HG03196 (cell line): Measurements from ENCODE around the gene KAZN.

ENCODE experiments used
- ATAC-seq: cut with Tn5 transposase; IDR thresholded peaks from one replicate; pipeline ENCODE4 v1.9.1; 2021; ENCODE audit not compliant: unreplicated experiment

KAZN gene

GRCh38 chr1:14612256-14612655, 13.8 kb downstream of the KAZN start:
- ATAC-seq = no peak

- no peak for ATAC-seq
These were observed 15.4 kb downstream of the KAZN start for GRCh38 chr1:14613926-14614325.

GRCh38 chr1:14614341-14614740, 15.9 kb downstream of the KAZN start:
- no peak for ATAC-seq

- no peak for ATAC-seq
These were observed 17.2 kb downstream of the KAZN start for GRCh38 chr1:14615549-14616218.

DNA sequence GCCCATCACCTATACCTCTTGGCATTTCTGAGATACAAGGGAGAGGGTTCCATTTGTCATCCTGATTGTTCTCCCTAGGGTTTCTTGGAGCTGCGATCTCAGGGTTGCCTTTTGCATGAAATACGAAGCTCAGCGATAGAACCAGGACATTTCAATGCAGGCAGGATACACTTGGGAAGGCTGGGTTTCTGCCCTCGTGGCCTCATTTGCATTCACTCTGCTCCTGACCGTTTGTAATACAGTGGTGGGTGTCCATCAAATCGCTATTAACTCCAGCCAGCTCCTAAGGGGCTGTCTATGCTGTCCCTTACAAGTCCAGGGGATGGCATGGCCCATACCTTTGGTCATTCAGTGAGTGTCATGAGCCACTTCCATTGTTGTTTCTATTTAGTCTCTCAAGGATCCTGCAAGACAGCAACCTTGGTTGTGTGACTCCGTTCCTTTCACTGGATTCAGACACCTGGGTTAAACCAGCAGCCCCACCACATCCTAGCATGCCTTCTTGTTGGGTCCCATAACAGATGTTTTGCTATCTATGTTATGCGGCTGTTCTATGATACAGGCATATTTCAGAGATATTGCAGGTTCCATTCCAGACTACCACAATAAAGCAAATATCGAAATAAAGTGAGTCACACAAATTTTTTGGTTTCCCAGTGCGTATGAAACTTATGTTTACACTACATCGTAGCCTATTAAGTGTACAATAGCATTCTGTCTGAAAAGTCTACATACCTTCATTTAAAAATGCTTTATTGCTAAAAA, 18.3 kb downstream of the KAZN start:
- ATAC-seq = no peak

DNA sequence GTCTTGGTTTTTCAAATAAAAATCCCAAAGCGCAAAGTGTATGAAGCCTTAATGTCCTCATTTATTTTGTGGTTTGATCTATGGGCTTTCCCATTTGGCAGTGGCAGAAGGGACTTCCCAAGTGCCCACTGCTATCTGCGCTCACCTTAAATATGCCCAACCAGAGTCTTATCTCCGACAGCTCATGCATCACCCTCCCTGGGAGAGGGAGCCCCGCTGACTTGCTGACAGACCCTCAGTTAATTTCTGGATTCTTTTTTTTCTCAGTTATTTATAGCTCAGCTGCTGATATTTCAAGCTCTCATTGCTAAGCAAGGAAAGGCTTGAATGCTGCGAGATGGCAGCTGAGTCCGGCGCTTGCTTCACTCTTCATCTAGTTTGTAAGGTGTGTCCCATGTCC, 19.3 kb downstream of the KAZN start:
- no peak for ATAC-seq

- ATAC-seq = no peak
These were observed 22.5 kb downstream of the KAZN start for GRCh38 chr1:14620941-14621340.

DNA sequence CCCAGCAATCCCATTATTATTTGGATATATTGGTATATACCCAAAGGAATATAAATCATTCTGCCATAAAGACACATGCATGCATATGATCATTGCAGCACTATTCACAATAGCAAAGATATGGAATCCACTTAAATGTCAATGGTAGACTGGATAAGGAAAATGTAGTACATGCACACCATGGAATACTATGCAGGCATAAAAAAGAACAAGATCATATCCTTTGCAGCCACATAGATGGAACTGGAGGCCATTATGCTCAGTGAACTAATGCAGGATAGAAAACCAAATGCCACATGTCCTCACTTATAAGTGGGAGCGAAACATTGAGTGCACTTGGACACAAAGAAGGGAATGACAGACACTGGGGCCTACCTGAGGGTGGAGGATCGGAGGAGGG, 24.6 kb downstream of the KAZN start:
- ATAC-seq = no peak

- no peak for ATAC-seq
These were observed 26.5 kb downstream of the KAZN start for GRCh38 chr1:14624941-14625340.

DNA sequence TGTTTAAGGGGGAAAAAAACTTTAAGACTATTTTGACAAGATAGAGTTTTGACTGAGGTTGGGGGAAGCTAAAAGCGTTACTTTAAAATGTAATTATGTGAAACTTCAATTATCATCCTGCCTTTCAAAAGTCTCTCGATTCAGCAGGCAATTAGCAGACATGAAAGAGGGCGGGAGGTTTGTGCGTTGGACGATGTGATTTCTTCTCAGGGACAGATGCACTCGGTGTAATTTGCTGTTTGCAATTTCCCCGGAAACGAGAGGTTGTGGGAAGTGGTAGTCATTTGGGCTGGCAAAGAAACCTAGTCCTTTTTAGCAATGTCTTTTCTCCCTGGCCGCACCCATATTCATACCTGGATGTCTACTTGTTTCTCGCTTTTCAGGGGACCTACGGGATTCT, 27.1 kb downstream of the KAZN start:
- ATAC-seq = no peak

GRCh38 chr1:14625996-14626395, 27.5 kb downstream of the KAZN start:
- ATAC-seq = no peak

- no peak for ATAC-seq
These were observed 28.6 kb downstream of the KAZN start for GRCh38 chr1:14626869-14627607.

- ATAC-seq = no peak
These were observed 29.4 kb downstream of the KAZN start for GRCh38 chr1:14627608-14628489.

DNA sequence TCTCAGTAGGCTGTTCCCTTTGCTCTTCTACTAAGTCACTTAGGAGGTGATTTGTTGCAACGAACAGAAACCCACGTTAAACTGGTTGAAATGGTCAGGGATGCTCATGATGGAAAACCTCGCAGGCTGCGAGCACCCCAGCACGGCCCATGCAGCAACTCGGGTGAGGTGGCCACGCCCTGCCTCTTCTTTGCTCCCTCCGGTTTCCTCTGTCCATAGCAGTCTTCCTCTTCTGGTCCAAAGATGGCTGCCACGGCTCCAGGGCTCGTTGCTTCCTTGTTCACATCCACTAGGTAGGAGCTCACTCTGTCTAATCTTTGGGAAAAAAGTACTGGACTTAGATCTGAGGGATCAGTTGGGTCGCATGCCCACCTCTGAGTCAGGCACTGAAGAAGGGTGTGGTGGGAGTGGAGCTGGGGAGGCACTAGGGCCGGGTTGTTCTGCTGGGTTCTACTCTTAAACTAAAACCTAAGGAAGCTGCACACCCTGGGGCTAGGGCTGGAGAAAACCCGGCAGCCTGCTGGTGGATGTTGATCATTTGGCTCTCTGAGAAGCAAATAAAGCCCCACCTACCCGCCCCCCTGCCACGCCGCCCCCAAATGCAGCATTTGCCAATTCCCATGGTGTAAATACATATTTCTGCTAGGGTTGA, 31.0 kb downstream of the KAZN start:
- no peak for ATAC-seq

GRCh38 chr1:14630986-14631385, 32.5 kb downstream of the KAZN start:
- no peak for ATAC-seq

DNA sequence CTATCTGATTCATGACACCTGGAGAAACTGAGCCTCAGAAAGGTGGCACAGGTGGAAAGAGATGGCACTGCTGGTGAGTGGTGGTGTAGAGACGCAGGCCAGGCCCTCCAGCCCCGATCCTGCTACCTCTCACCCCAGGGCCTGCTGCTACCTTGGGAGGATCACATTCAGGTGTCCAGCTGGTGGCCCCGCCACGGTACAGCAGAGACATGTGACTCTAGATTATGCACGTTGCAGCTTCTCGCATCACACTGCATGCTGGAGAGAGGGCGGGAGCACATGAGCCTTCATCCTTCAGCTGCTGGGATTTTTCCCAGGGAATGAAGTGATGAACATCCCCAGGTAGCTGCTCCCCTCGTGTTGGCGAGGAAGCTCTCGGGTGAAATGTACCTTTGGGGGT, 32.9 kb downstream of the KAZN start:
- ATAC-seq = no peak

GRCh38 chr1:14634486-14634885, 36.0 kb downstream of the KAZN start:
- ATAC-seq = no peak

GRCh38 chr1:14635421-14635820, 36.9 kb downstream of the KAZN start:
- ATAC-seq = no peak

DNA sequence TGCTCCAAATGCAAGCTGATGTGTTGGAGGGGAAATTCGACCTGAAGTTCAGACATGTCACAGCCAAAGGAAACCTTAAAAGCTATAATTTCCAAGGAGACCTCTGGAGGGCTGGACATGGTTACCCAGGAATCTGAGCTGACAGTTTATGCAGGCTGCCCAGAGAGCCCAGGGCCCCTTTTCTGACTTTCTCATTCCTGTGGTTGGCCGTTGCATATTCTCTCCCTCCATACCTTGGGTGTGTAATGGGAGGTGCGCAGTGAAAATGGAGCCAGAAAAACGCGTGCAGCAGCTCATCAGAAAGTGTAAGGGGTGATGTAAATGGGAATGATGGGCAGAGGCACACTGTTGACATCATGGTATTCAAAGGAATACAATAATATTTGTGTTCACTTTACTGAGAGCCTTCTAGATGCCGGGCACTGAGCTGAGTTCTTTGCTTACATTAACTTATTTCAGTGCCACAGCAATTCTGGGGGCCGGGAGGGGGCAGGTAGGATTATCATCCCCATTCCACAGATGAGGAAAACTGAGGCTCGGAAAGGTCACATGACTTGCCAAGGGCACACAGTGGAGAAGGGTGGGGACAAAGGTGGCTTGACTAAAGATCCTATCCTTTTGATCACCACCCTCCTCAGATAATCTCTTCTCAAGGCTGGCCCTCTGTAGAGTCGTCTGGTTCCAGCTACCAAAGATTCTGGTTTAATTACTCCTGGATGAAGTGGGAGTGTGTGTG, 38.6 kb downstream of the KAZN start:
- ATAC-seq = no peak
